A172 (cell line): ENCODE measurements around the gene SFT2D3. TPM values are rescaled to one million over a fixed set of nuclear protein-coding genes. Genes with fewer than 3 reads are reported as not detected.

ENCODE experiments used
- DNase-seq: peaks from one replicate; pipeline ENCODE4 v3.0.0-alpha.2; 2015; ENCODE audit warnings: low spot score
- total RNA-seq: library from RNA; depleted of rRNA; stranded (reverse); fragments of >200 nt; shearing (Covaris generic); gene quantifications from 2 replicates; pipeline ENCODE4 v1.2.3, GENCODE V29; 2014

Gene SFT2D3
- total RNA-seq, 1 experiment from 2014 or later: 9.0 TPM

DNA sequence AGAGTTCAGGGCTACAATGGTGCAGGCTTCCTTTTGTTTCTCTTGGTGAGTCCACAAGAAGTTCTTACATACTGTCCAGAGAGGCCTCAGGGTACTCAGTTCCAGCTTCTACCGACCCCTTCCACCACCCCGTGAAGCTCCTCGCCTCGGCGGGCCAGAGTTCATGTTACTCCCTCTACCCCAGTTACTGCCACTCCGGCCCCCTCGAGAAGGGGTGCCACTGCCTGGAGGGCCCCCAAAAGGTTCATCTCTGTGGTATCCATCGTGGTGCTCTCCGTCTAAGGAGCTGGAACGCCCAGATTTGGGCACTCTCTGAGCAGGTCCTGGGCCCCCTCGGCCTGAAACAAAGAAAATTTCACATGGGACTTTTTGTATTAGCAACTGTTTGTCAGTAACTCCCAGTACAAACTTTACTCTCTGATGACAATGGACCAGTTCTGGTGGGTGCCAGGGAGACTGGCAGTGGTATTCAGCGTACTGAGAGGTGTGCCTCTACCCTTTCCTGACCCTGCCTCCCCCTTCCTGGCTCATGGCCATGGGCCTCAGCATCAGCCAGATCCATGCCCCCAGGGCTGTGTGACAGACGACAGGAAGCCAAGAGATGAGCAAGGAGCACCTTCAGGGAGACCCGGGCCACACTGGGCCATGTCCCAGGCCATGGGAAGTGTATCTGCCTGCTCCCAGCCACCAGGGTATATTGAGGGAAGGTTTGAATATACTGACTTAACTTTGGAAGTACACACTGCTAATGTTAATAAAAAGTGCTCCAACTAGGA lies 5.1 kb downstream of the SFT2D3 start:
- no peak for DNase-seq

GRCh38 chr2:127707890-127708648 lies 6.8 kb downstream of the SFT2D3 start:
- no peak for DNase-seq

DNA sequence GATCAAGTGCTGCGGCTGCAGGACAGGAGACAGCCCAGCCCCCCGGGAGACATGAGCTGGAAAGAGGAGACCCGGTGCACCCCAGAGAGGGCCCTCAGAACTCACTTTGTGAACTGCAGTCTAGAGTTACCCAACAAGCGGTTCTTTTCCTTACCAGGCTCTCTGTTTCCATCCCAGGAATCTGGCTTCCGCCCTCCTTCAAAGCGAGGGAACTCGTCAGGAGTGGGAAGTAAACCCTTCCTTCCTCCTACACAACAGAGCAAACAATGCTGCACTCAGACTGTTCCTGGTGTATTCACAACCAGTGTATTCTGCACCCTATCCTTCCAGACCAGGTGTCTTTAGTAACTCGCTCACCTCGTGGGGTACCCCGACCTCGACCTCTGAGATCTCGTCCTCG lies 8.0 kb downstream of the SFT2D3 start:
- no peak for DNase-seq

DNA sequence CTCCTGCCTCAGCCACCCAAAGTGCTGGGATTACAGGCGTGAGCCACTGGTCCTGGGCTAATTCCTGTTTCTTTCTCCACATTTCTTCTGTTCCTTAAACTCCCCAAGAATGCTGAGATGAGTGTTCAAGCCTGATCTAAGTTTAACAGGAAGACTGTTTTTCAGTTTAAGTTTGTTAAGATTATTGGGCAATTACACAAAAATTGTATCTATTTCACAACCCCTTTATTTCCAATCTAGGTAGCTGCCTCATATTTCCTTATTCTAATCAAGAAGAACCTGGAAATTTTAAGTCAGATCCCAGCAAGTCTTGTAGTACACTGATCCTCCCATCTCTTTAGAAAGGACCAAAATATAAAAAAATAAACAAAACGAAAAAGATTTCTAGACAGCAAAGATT lies 11.7 kb downstream of the SFT2D3 start:
- DNase-seq: no peak

DNA sequence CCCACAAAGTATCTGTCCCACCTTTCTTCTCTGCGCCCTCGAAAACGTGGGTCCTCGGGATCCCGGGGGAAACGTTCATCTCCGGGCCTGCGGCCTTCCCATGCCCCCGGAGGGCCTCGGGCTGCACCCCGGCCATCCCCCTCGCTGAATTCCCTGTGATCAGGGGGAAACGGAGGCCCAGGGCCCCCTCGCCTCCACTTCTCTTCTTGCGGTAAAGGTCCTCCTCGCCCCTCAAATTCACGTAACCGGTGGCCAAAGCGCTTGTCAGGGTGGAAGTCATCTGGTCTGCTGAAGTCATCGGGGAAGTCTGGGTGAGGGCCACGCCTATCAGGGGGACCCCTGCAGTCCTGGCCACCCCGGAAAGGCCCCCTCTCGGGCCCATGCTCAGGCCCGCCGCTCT lies 12.3 kb downstream of the SFT2D3 start:
- DNase-seq: no peak

- no peak for DNase-seq
These were observed 14.6 kb downstream of the SFT2D3 start for GRCh38 chr2:127715778-127716449.

DNA sequence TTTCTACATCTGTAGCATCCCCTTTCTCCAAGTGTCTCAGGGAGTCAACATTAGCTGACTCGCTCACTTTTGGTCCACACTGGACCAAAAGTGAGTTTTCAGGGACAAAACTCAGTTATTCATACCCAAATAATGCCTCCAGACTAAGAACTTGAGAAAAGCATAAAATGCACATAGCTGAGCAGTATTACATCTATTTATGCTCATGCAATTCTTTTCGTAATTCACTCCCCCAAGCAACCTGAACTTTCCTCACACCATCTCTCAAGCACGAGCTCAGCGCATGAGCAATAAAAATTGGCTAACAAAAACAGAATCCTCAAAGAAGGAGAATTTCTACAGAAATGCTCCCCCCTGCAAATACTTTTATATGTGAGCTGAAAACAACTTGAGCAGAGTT lies 17.0 kb downstream of the SFT2D3 start:
- DNase-seq: no peak

DNA sequence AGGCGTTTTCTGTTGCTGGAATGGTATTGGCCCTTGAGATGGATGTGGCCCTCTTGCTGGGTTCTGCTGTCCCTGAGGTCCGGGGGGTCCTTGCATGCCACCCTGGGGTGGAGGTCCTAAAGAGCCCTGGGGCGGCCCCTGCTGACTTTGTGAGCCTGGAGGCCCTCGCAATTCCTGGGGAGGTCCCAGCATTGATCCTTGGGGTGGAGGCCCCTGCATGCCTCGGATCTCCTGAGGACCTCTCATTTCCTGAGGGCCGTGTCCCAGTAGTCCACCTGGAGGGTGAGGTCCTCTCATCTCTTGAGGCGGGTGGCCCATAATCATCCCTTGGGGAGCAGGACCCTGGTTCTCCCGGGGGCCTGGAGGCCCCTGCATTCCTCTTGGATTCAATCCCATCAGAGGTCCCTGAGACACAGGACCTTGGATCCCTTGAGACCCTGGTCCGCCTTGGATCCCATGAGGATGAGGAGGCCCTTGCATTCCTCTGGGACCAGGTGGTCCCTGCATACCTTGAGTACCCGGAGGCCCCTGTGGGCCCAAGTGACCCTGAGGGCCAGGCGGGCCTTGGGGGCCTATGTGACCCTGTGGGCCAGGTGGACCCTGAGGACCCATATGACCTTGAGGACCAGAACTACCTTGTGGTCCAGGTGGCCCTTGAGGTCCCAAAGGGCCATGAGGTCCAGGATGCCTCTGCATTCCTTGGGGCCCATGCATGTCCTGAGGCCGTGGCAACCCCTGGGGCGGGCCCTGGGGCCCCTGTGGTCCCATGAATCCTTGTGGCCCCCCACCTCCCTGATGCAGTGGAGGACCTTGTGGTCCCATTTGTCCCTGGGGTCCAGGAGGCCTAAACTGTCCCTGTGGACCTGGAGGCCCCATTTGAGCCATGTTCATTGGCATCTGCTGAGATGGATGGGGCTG lies 18.3 kb downstream of the SFT2D3 start:
- no peak for DNase-seq

DNA sequence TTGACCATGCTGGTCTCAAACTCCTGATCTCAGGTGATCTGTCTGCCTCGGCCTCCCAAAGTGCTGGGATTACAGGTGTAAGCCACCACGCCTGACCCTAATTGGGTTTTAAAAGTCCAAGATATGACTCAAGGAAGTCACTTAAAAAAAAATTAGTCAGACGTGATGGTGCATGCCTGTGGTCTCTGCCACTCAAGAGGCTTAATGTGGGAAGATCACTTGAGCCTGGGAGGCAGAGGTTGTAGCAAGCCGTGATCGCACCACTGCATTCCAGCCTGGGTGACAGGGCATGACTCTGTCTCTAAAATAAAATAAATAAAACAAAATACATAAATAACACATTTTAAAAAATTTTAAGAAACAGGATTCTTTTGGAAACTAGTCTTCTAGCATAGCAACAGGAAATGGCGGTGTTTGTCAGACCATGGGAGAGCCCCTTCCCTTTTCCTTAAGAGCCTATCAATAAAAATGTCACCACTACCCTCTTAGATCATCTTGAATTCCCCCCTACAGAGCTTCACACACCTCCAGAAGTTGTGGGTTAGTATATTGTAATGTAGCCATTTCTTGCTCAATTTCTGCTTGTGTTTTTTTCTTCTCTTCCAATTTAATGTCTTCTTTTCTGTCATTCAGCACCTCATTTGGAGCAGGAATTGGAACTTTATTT lies 20.1 kb downstream of the SFT2D3 start:
- peak; percentile 81 for DNase-seq

DNA sequence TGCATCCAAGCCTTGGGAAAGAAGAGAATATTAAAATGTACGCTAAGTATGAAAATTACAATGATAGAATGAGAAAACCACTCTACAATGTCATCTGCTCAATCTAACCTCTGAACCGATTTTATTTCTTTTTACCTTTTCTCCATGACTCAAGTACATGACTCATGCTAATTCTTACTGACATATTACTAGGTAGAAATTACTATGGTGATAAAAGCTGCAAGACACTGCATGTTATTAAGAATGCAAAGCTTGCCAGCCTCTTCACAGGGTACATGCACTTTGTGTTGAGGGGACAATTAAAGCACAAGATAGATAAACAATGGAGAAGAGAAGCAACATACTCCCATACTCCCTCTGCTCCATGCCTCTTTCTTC lies 20.7 kb downstream of the SFT2D3 start:
- DNase-seq: peak; percentile 35

DNA sequence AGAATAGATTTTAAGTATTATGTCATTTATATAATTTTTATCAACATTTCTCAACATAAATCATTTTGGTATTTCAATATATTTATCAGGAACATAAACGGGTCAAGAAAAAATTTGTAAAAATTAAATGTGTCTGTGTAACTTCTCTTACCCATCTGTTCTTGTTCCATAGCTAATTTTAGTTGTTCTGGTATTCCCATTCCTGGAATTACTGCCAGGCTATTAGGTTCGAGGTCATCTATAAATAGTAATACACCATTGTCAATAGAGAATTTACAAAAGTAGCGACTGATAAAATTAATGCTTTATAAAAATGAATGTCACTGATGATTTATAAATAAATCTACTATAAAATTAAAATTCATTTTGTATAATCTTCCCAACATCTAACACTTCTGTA lies 21.5 kb downstream of the SFT2D3 start:
- no peak for DNase-seq

- DNase-seq: no peak
These were observed 25.0 kb downstream of the SFT2D3 start for GRCh38 chr2:127726158-127726880.

- no peak for DNase-seq
These were observed 32.0 kb downstream of the SFT2D3 start for GRCh38 chr2:127733113-127733815.

GRCh38 chr2:127733816-127734537 lies 32.7 kb downstream of the SFT2D3 start:
- no peak for DNase-seq

DNA sequence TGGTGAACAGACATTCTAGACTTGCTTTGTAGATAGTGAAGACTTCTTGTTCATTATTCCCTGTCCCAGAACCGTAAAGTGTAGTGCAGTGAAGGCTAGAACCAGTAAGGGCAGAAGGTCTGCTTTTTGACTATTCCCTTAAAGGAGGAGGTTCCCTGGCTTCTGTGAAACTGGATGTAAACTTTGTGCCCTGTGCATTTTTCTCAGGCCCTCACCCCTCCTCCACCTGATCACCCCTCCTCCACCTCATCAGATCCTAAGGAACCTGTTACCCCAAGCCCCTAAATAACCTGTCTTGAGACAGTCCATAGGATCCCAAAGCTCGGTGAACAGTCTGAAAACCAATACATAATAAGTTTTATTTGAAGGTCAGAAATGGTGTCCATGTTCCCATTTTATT lies 33.7 kb downstream of the SFT2D3 start:
- DNase-seq: no peak

- DNase-seq: no peak
These were observed 34.5 kb downstream of the SFT2D3 start for GRCh38 chr2:127735537-127736399.

DNA sequence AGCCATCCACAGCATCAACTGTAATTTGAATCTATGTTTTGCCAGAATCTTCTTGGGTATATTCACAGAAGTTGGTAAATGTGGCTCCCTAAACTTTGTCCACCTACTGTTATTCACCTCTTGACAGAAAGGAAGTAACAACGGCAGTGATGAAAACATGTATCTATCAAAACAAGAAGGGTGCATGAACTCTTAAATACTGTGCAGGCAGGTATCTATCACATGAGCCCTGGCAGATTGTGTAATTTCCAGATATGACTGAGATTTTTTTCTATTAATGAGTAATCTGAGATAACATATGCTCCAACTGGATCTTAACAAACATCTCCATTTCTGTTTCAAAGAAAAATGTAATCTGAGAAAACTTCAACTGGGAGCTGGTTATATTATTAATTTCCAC lies 36.6 kb downstream of the SFT2D3 start:
- no peak for DNase-seq

GRCh38 chr2:127739800-127740199 lies 38.5 kb downstream of the SFT2D3 start:
- DNase-seq: no peak
